OCI-LY1 (cell line): ENCODE results near the gene CLRN3.

Experiments
- CTCF ChIP-seq: fragments of 200-600 bp; sonication (generic), shearing (Covaris generic); IDR thresholded peaks from 2 replicates; pipeline ENCODE4 v1.5.1; 2017; ENCODE audit warnings: mild to moderate bottlenecking, antibody characterized with exemption, low read length, moderate library complexity, mixed read lengths
- EZH2 ChIP-seq: fragments of 200-600 bp; sonication (generic), shearing (Covaris generic); IDR thresholded peaks from 2 replicates; pipeline ENCODE4 v1.8.0; 2017; ENCODE audit warnings: borderline replicate concordance, mixed run types, mild to moderate bottlenecking, antibody characterized with exemption, low read length, moderate library complexity, mixed read lengths

- TF ChIP-seq CTCF = no peak
- TF ChIP-seq EZH2 = no peak
These were observed 58.0 kb downstream of the CLRN3 start for GRCh38 chr10:127834791-127835190.
